HTERT RPE-1 (cell line): ENCODE data around the gene ZC3H18.
"Not testable (repeated sequence)": the region's sequence is repeated elsewhere in the genome, so short reads cannot be mapped to it uniquely, and the experiment has no call there.

ENCODE experiments used
- in situ Hi-C: fragments of 300-500 bp; cut with MboI; formaldehyde crosslinking; loops from 4 replicates; pipeline ENCODE4 v1.14.3; 2020; ENCODE audit warnings: low sequenced_read_pairs

ZC3H18 gene

DNA sequence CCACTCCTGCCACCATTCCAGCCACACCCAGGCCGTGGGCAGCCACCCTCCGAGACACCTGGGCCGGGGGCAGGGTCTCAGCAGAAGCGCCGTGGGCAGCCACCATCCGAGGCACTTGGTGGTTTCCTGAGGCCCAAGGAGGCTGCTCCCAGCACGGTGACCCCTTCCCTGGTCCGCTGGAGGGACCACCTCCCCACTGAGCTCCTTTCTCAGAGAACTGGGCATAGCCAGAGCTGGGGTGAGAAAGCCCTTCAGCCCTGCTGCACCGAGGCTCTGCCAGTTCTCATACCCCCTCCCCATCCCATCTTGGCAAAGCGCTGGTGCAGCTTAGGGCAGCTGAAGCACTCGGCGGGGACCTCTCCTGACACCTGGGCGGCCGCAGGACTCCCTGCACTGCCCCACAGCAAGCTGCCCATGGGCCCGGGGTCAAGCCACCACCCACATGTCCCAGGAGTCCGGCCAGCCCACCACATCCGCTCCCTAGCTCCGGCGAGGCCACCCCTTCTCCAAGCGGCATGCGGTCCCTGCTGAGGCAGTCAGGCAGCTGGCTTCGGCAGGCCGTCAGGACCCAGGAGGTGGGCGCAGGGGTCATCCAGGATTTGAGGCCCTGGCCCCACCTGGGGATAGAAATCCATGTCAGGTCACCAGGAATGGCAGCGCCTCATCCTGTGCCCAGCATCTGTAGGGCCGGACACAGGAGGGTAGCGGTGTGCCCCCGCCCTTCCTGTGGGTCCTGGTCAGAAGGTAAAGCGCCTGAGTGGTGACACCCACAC is 82.0 kb downstream of the ZC3H18 start:
- in situ Hi-C loops = no loop called here

DNA sequence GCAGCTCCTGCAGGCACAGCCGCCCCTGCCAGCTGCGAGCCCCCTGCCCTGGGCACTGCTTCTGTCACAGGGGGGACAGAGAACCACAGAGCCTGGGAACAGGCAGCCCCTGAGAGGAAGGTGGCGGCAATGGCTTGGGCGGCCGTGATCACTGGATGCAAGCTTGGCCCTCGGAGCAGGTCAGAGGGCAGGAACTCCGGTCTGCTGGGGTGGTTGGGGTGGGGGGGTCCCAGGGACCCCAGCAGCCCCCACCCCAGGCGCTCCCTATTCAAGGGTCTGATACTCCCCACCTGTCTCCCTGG is 82.5 kb downstream of the ZC3H18 start:
- in situ Hi-C loops = no loop called here

DNA sequence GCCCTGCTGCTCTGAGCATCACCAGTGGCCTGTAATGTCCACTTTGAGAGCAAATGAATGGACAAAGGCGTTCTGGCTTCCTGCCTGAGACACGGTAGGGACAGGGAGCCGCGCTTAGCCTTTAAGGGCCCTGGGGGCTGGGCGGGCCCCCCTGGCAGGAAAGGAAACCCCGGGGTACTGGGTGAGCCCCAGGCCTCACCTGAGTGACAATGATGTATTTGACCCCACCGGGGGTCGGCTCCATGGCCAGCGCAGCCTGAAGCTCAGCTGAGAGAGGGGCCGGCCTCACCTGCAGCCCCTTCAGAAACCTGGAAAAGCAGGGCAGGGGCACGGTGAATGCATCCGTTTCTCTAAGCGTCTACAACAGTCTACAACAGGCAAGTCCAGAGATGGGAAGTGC is 82.9 kb downstream of the ZC3H18 start:
- in situ Hi-C loops = no loop called here

DNA sequence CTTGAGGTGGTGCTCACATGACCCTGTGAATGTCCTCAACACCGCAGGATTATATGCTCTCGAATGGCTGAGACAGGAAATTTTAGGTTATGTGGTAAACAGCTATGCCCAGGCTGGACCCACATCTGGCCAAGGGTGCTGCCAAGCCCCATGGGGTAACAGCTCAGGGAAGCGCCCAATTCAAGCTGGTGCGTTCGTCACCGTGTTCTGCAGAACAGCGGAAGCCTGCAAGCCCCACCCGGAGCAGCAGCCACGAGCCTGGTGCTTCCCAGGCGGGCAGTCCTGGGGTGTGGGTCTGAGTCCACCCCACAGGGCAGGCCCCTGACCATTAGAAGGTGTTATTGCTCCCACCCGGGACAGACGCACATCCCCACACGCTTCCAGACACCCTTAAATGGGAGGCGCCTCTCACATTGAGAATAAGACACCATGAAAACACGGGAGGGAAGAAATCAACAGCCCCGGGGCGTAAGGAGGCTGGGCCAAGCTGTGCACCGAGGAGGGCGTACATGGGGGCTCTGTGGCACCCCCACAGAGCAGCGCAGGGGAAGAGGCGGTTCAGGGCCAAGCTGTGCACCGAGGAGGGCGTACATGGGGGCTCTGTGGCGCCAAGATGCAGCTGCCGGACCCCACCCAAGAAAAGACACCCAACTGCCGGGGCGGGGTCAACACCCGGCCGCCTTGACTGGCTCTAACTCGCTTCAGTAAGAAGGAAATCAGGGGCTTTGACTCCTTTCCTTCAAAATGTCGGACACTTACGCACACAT is 83.6 kb downstream of the ZC3H18 start:
- in situ Hi-C loops = no loop called here

DNA sequence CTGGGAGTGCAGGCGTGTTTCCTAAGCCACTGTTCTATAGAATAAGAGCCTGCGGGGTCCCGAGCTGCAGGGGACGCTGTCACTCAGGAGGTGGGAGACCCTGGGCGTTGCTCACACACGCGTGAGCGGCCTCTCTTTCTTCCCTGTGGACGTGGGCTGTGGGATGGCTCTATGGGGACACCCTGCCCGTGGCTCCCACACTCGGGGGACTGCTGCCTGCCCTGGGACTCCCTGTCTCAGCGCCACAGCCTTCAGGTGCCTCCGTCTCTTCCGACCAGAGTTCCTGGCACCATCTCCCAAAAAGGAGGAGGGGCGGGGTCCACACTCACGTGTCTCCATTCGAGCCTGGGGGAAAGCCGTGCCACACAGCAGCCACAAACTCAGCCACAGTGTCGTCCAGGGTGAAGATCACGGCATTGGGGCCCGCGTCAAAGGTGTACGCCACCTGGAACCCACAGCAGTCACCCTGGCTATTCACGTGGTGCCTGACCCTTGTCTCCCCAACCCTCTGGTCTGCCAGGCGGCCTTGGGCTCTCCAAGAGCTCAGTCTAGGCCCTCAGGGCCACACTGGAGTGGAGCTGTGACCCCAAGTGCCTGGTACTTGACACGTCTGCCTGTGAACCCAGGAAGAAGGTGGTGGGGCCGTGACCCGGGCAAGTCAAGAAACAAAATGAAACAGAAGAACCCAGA is 84.3 kb downstream of the ZC3H18 start:
- in situ Hi-C loops = no loop called here

DNA sequence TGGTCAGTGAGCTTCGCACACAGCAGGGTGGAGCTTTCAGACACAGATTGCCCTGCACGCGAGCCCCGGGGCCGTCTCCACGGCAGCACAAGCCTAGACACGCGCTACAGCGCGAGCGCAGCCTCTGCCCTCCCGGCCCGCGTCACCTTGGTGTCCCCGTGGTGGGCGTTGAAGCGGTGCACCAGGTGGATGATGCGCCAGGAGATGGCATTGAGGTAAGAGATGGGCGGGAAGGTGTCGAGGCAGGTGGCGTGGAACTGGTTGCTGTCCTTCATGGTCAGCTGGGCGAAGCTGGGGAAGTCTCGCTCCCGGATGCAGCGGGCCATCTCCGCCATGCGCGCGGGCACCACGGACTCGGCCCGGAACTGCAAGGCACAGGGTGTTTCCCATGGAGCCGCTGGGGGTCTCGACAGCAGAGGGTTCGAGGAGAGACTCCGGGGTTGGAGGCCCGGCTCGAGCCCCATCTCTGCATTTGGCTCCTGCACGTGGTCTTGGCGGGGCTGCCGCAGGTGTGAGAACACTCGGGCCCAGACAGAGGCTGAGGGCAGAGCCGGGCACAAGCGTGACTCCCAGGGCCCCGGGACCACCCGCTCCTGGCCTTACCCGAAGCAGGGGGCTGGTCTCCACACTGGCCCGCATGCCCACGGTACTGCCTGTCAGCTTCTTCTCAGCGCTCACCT is 85.0 kb downstream of the ZC3H18 start:
- in situ Hi-C loops = no loop called here

DNA sequence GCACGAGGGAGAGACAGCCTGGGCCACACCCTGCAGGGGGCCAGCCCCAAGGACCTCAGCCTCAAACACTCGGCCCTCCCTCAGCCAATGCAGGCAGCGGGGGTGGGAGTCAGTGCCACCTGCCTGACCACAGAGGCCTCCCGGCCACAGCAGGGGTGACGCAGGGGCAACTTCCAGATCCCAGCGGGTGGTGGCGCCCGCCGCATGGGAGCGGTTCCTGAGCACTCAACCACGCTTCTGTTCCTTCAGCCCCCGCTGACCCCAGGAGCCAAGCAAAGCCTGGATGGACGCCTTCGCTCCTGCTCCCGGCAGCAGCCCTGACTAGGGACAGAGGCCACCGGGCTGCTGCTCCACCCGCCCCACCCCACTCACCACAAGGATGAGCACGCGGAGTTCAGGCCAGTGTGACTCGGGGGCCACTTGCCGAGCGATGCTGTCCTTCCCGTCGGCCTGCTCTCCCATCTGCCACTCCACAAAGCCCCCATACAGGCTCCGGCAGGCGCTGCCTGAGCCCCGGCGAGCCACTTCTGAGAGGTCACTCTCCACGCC is 85.6 kb downstream of the ZC3H18 start:
- in situ Hi-C loops = no loop called here

DNA sequence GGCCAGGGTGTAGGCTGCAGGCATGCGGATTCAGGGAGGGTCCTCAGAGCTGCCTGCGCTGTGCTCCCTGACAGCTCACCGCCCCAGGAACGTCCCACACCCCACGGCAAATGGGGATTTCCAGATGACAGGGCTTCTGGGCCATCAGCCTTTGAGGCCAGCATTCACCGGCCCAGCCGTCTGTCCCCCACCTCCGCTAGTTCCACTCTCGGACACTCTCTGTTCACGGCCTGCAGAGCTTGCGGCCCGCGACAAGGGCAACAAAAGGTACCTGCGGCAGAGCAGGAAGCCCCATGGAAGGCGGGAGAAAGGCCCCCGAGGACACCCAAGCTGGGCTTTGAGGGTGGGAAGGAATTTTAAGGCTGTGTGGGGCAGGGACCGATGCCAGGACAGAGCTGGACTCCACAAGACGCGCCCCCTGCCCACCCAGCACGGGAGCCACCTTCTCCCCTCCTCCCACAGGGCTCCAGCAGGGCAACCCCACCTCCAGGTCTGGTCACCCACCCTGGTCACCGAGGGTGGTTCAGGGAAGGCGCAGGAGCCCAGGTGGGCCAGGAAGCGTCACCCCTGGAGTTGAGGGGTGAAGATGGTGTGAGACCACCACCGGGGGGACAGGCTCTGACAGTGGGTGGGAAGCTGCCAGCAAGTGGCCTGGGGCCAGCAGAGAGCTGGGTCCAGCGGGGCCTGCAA is 86.2 kb downstream of the ZC3H18 start:
- in situ Hi-C loops = no loop called here

DNA sequence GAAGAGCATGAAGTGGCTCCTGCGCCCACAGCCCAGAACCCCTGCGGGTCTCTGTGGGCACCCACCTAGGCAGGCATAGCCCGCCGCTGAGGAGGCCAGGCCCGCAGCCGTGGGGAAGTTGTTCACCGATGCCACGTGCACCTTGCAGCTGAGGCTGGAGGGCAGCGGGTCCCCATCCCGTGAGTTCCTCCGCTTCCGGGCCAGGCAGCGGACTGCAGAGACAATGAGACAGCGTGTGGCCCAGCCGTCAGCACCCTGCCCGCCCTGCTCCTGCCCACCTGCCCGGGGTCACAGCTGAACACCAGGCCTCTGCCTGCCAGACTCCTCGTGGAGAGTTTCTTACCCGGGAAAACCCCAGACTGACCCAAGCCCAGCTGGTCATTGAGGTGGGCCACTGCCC is 87.2 kb downstream of the ZC3H18 start:
- in situ Hi-C loops = no loop called here

DNA sequence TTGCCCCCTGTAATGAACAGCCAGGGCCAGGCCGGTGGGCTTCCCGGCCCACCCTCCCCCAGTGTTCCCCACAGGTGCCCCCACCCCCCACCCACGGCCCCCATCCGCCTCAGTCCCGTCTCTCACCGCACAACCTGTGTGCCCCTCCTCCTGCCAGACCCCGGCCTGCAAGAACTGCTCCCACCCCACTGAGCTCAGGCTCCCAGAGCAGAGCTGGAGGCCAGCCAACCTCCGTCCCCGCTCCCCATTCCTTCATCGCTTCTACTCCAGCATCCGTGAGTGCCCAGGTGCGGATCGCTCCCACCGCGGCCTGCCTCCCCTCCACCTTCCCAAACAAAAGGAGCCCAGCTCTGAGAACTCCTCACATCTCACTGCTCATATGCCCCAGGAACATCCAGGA is 88.5 kb downstream of the ZC3H18 start:
- in situ Hi-C loops = no loop called here

DNA sequence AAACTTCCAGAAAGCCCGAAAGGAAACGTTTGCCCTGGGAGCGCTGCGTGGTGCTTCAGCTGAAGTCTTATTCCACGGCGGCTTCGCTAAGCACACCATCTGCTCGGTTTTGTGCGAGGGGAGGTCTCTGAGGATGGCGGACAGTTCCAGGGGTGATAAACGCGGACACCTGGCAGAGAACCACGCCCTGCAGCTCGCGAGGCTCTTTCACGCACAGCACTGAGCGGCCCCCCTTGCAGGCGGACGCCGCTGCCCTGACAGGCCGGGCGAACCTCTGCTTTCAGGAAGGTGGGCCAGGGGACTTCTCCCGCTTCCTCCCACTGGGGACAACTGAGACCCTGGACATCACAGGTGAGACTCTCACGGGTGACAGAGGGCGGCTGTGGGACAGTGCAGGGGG is 89.0 kb downstream of the ZC3H18 start:
- in situ Hi-C loops = no loop called here

DNA sequence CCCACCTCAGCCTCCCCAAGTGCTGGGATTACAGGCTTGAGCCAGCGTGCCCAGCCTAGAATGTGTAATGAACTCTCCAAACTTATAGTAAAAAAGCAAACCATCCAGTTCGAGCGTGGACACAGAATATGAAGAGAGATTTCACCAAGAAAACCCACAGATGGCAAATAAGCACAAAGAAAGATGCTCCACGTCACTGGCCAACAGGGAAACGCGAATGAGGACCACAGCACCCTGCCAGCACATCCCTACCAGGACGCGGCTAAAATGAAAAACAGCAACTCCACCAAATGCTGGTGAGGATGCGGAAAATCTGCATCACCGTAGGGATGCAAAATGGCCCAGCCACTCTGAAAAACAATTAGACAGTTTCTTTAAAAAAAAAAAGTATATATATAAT is 91.3 kb downstream of the ZC3H18 start:
- in situ Hi-C loops = no loop called here

DNA sequence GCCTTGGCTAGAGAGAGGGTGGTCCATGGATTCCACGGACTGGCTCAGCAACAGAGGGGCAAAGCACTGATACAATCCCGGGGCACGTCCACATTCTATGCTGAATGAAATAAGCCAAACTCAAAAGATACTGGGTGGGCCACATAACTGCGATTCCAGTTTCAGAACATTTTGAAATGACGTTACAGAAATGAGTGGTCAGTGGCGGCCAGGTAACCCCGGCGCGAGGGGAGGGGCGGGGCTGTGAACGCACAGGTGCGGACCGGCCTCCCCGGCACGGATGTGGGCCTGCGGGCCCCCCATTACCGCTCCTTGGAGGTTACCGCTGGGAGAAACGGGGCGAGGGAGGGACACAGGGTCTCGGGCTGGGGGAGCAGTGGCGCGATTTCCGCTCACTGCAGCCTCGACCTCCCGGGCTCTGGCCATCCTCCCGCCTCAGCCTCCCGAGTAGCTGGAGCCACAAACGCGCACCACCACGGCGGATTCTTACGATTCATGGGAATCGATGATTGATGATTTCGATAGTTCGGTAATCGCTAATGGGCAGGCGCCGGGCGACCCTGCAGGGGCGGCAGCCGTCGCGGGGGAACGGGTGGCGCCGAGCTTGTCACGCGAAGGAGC is 92.1 kb downstream of the ZC3H18 start:
- in situ Hi-C loops = no loop called here

DNA sequence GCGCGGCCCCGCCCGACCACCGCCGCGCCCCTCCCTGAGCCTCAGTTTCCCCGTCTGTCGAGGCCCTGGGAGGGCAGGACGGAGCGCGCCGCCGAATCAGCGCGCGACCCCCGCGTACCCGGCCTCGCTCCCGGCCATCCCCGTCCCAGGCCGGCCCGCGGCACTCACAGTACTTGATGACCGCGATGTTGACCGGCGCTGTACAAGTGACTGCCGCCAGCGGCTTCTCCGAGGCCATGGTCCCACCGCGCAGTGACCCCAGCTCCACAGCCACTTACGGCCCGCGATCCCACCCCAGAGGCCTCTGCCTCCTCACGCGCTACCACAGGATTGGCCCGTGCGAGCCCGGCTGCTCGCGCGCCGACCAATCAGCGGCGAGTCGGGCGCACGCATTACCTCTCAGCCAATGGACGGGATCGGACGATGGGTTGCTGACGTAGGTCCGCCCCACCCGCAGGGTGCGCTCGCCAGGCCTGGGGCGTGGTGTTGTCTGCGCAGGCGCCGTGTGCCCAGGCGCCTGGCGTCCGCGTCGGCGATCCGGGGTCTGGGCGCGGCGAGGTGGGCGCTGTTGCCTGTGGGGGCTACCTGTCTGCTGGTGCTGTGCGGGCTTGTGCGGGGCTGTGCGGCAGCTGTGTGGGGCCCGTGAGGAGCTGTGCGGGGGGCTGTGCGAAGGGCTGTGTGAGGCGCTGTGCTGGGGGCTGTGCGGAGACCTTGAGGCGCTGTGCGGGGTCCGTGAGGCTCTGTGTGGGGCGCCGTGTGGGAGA is 92.8 kb downstream of the ZC3H18 start, which contains the start of gene MVD:
Gene MVD (minus strand): TSS at position 249 of the 764 bp plus-strand sequence. CDS start 11 bp downstream, at position 238.
- in situ Hi-C loops = no loop called here

DNA sequence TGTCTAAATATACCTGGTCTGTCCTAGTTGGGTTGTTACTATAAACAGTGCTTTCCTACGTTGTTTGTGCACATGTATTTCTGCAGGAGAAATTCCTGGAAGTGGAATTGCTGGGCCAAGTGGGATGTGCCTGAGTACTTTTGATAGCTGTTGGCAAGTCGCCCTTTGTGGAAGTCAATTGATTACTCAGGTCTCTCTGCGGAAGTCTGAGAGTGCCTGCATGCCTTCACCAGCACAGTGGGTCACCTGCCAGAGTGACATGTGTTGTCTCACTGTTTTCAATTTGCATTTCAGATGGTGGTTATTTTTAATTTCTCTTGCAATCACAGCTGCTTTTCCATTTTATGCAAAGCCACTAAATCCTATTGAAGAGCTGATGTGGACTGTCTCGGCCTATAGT is 94.9 kb downstream of the ZC3H18 start:
- in situ Hi-C loops = no loop called here

DNA sequence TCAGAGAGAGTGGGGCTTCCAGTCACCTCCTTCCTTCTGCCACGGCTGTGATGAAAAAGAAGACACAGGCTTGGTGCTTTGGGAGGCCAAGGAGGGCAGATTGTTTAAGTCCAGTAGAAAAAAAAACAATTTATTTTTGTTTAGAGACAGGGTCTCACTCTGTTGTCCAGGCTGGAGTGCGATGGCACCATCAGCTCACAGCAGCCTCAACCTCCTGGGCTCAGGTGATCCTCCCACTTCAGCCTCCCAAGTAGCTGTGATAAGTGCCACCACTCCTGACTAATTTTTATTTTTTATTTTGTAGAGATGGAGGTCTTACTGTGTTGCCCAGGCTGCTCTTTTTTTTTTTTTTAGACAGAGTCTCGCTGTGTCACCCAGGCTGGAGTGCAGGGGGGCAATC is 95.4 kb downstream of the ZC3H18 start:
- in situ Hi-C loops = no loop called here

DNA sequence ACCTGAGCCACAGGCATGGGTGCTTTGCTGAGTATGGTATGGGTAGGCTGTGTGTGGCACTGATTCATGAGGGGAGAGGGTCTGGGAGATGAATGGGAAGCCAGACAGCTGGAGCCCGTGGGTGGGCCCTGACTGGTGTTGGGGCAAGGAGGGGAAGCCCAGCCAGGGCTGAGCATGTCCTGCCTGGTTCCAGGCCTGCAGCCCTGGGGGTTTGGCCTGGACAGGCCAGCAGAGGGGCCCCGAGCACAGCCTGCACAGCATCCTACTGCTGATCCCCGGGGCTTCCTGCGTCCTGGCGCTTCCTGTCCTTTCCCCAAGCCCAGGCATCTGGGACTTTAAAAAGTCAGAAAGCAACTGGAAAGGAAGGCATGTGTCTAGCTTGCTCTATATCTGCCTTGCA is 97.3 kb downstream of the ZC3H18 start:
- in situ Hi-C loops = no loop called here

DNA sequence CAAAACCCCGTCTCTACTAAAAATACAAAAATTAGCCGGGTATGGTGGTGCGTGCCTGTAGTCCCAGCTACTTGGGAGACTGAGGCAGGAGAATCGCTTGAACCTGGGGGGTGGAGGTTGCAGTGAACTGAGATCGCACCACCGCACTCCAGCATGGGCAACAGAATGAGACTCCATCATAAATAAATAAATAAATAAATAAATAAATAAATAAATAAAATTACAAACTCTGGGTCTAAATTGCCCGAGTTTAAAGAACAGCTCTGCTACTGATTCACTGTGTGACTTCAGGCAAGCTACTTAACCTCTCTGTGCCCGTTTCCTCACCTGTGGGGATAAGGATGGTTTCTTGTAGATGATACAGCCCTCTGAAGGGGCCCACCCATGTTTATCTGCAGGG is 99.3 kb downstream of the ZC3H18 start:
- in situ Hi-C loops = not testable (repeated sequence)

DNA sequence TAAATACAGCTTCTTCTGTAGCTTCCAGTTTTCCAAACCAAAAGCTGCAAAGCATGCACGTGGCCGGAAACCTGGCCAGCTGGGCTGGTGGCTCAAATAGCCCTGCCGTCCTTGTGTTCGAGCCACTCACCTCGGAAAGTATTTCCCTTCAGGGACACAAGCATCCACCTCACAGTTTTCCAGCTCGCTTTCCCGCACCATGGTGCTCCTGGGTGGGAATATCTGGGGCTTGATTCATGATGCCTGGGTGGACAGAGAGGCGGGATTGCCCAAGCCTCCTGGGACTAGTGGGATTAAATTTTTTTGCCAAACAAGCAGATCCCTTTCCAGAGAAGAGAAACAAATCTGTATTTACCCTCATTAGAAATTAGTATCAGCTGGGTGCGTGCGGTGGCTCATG is 99.8 kb downstream of the ZC3H18 start:
- in situ Hi-C loops = no loop called here
